Hepatocyte (in vitro differentiated cells): ENCODE measurements around the gene PRM3. TPM values are rescaled to one million over a fixed set of nuclear protein-coding genes. Genes with fewer than 3 reads are reported as not detected.

ENCODE experiments used
- DNase-seq: peaks from one replicate; pipeline ENCODE4 v3.0.0-alpha.2; 2016; ENCODE audit warnings: low spot score
- H2AFZ ChIP-seq: fragments of 200-600 bp; sonication (generic); 2 replicates; pipeline ENCODE4 v1.6.0; 2016; ENCODE audit warnings: antibody characterized with exemption, mild to moderate bottlenecking
- H3K27ac ChIP-seq: fragments of 200-600 bp; sonication (generic); 2 replicates; pipeline ENCODE4 v1.5.1; 2016; ENCODE audit warnings: mild to moderate bottlenecking
- H3K27me3 ChIP-seq: fragments of 200-600 bp; sonication (generic); 2 replicates; pipeline ENCODE4 v1.6.1; 2016
- H3K36me3 ChIP-seq: fragments of 200-600 bp; sonication (generic); replicated peaks from 2 replicates; pipeline ENCODE4 v1.5.1; 2016; ENCODE audit warnings: low read depth; ENCODE audit not compliant: insufficient read depth
- H3K4me1 ChIP-seq: fragments of 200-600 bp; sonication (generic); 2 replicates; pipeline ENCODE4 v1.5.1; 2016; ENCODE audit warnings: mild to moderate bottlenecking, moderate library complexity; ENCODE audit not compliant: insufficient read depth
- H3K4me2 ChIP-seq: fragments of 200-600 bp; sonication (generic); 2 replicates; pipeline ENCODE4 v1.6.0; 2016
- H3K4me3 ChIP-seq: fragments of 200-600 bp; sonication (generic); 2 replicates; pipeline ENCODE4 v1.5.1; 2016; ENCODE audit warnings: mild to moderate bottlenecking
- H3K79me2 ChIP-seq: fragments of 200-600 bp; sonication (generic); 2 replicates; pipeline ENCODE4 v1.6.0; 2017; ENCODE audit warnings: mild to moderate bottlenecking
- H3K9me2 ChIP-seq: fragments of 200-600 bp; sonication (generic); replicated peaks from 2 replicates; pipeline ENCODE4 v1.6.0; 2017; ENCODE audit warnings: mild to moderate bottlenecking; ENCODE audit not compliant: insufficient read depth
- H3K9me3 ChIP-seq: fragments of 200-600 bp; sonication (generic); 2 replicates; pipeline ENCODE4 v1.5.1; 2016; ENCODE audit warnings: low read depth, mild to moderate bottlenecking
- H4K20me1 ChIP-seq: fragments of 200-600 bp; sonication (generic); 2 replicates; pipeline ENCODE4 v1.6.0; 2016; ENCODE audit warnings: mild to moderate bottlenecking; ENCODE audit not compliant: insufficient read depth, poor library complexity, severe bottlenecking
- CTCF ChIP-seq: fragments of 200-600 bp; sonication (generic); IDR thresholded peaks from 2 replicates; pipeline ENCODE4 v1.5.1; 2016; ENCODE audit warnings: antibody characterized with exemption, mild to moderate bottlenecking; ENCODE audit not compliant: poor library complexity
- EZH2 ChIP-seq: fragments of 200-600 bp; sonication (generic); IDR thresholded peaks from 2 replicates; pipeline ENCODE4 v1.6.1; 2016; ENCODE audit warnings: antibody characterized with exemption, mild to moderate bottlenecking, borderline replicate concordance
- EZH2phosphoT487 ChIP-seq: fragments of 200-600 bp; sonication (generic); IDR thresholded peaks from one replicate; pipeline ENCODE4 v1.6.1; 2018; ENCODE audit warnings: antibody characterized with exemption, mild to moderate bottlenecking, low read depth, moderate library complexity; ENCODE audit not compliant: unreplicated experiment, severe bottlenecking
- WGBS: methylation state at CpG from one replicate; pipeline ENCODE4 v1.1.6; 2016; ENCODE audit warnings: low lambda C conversion rate; ENCODE audit errors: missing lambda C conversion rate; 5-methylcytosine and 5-hydroxymethylcytosine counted together
- polyA plus RNA-seq: library from polyadenylated mRNA; unstranded; fragments of >200 nt; fragmentation: Nextera tagmentation; extraction: Ambion mirVana; gene quantifications from 2 replicates; pipeline ENCODE4 v1.2.1, GENCODE V29; 2016
- total RNA-seq: library from RNA; depleted of rRNA; stranded (reverse); fragments of >200 nt; gene quantifications from 2 replicates; pipeline ENCODE4 v1.2.3, GENCODE V29; 2014

The PRM3 gene
- total and polyA plus RNA-seq, 2 experiments from 2014 or later: not detected

DNA sequence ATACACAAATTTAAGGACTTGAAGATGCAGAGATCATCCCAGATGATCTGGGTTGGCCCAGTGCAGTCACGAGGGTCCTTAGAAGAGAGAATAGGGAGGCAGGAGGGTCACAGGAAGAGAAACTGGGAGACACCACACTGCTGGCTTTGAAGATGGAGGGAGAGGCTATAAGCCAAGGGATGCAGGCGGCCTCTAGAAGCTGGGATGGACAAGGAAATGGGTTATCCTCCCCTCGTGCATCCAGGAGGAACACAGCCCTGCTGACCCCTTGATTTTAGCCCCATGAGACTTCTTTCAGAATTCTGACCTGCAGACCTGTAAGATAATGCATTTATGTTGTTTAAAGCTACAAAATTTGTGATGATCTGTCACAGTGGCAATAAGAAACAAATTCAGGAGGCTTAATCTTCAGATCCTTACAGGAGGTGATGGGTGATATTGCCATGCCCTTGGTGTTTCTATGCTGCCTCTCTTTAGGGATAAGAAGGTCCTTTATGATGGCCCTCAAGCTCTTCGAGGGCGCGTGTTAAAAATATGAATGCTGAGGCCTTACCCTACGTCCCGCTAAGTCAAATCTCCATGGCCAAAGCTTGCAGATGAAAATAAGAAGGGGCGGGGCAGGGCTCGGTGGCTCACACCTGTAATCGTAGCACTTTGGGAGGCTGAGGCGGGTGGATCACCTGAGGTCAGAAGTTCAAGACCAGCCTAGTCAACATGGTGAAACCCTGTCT lies 4.3 kb upstream of the PRM3 start:
- no peaks in the 10 kb centered on the region for H3K9me3 ChIP-seq
- no peaks in the 10 kb centered on the region for H3K27me3 ChIP-seq
- no peak overlapping the region for H3K4me3 ChIP-seq
- H3K4me1 ChIP-seq: peaks cover 15% of the 10 kb centered on the region
- no peak overlapping the region for H3K27ac ChIP-seq
- H3K79me2 ChIP-seq: no peaks in the 10 kb centered on the region
- DNase-seq: no peak
- no peaks in the 10 kb centered on the region for H3K36me3 ChIP-seq
- TF ChIP-seq CTCF: no peak
- no peak for TF ChIP-seq EZH2
- TF ChIP-seq EZH2phosphoT487: no peak
- no peak overlapping the region for H3K4me2 ChIP-seq
- H2AFZ ChIP-seq: no peak overlapping the region
- no peaks in the 10 kb centered on the region for H3K9me2 ChIP-seq
- 90% methylated on average over 12 of the region's 12 CpGs for WGBS
- H4K20me1 ChIP-seq: no peaks in the 10 kb centered on the region

- no peak for DNase-seq
- no peaks in the 10 kb centered on the region for H4K20me1 ChIP-seq
- no peak overlapping the region for H3K4me3 ChIP-seq
- no peaks in the 10 kb centered on the region for H3K27me3 ChIP-seq
- H3K79me2 ChIP-seq: no peaks in the 10 kb centered on the region
- no peaks in the 10 kb centered on the region for H3K9me2 ChIP-seq
- H3K4me2 ChIP-seq: no peak overlapping the region
- H3K27ac ChIP-seq: no peak overlapping the region
- no peaks in the 10 kb centered on the region for H3K9me3 ChIP-seq
- no peak overlapping the region for H2AFZ ChIP-seq
- WGBS: 91% methylated on average over 11 of the region's 11 CpGs
- H3K4me1 ChIP-seq: peaks cover 15% of the 10 kb centered on the region
- no peaks in the 10 kb centered on the region for H3K36me3 ChIP-seq
- no peak for TF ChIP-seq CTCF
Observed at GRCh38 chr16:11276896-11277593, 3.6 kb upstream of the PRM3 start.

DNA sequence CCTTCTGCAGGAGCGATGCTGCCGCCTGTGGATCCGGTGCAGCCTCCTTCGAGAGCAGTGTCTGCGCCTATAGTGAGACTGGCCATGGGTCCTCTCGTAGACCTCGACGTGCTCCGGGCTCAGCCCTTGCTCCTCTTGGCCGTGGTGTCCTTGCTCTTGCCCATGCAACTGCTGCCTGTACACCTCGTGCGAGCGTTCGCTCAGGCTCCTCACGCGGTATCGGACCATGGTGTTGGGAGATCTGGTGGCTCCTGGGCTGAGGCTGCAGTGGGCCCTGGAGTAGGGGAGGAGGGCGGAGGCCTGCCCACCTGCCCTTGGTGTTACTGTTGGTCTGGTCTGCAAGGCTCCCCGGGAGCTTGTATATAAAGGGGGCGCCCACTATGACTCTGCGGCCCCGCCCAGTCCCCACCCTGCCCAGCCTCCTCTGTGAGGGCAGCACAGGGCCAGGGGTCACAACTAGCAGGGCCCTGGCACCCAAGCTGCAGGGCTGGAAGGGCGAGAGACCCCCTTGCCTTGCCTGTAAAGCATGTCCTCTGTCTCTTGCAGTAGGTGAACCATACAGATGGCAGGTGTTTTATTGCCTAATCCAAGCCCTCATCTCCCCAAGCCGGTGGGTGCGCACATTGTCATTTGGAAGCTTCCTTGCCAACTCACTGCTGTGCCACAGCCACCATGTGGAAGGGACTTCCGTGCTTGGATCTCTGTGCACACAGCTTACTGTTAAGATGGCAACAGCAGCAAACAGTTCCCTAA lies 2.9 kb upstream of the PRM3 start, which contains the start of gene PRM2:
PRM2 (minus strand) TSS at position 338 of the 753 bp plus-strand sequence; CDS start at position 228, 110 bp downstream.
- no peak within 1 kb of the TSS for H3K4me3 ChIP-seq
- H3K27ac ChIP-seq: no peak within 1 kb of the TSS
- no peaks in the 10 kb centered on the region for H3K9me3 ChIP-seq
- H3K9me2 ChIP-seq: no peaks in the 10 kb centered on the region
- H3K36me3 ChIP-seq: no peaks in the 10 kb centered on the region
- no peaks in the 10 kb centered on the region for H3K79me2 ChIP-seq
- no peaks in the 10 kb centered on the region for H3K27me3 ChIP-seq
- peaks cover 15% of the 10 kb centered on the region for H3K4me1 ChIP-seq
- TF ChIP-seq EZH2phosphoT487 (no peak), CTCF (no peak), EZH2 (no peak)
- H4K20me1 ChIP-seq: no peaks in the 10 kb centered on the region
- no peak within 1 kb of the TSS for H3K4me2 ChIP-seq
- no peak within 1 kb of the TSS for H2AFZ ChIP-seq
- no peak for DNase-seq
- WGBS: 98% methylated on average over 15 of the region's 26 CpGs
